GM19023 (cell line): ENCODE data around the gene KCNA10.

Experiments used
- ATAC-seq: cut with Tn5 transposase; IDR thresholded peaks from one replicate; pipeline ENCODE4 v1.9.1; 2021; ENCODE audit warnings: mild to moderate bottlenecking, moderate library complexity; ENCODE audit not compliant: unreplicated experiment

The KCNA10 gene

DNA sequence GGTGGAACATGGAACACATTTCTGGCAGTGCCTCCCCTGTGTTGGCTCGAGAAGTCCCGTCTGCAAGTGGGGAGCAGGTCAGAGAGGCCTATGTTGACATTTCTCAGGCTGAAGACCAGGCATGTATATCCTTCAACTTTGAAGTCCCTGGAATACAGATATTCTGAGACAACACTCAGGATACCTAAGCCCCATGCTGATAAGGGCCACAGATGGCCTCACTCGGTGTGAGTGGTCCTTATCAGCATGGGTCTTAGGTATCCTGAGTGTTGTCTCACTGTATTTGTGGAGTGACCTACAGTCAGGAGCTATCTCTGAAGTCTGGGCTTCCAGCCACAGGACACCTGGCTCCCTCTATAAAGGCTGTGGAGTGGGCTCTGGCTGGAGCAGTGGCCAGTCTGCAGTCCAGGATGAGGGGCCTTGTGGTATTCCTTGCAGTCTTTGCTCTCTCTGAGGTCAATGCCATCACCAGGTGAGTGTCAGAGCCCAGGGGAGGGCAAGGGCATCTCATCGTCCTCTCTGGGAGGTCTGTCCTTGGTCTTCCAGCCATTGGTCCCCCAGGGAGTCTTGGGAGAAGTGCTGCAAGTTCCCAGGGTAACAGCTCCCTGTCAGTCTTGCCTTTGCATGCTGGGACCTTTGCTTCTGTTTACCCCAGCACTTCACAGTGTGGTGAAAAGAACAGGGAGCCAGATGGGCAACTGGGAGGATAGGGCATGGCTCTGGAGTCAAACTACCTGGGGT, 38.4 kb downstream of the KCNA10 start:
- ATAC-seq, result no peak

DNA sequence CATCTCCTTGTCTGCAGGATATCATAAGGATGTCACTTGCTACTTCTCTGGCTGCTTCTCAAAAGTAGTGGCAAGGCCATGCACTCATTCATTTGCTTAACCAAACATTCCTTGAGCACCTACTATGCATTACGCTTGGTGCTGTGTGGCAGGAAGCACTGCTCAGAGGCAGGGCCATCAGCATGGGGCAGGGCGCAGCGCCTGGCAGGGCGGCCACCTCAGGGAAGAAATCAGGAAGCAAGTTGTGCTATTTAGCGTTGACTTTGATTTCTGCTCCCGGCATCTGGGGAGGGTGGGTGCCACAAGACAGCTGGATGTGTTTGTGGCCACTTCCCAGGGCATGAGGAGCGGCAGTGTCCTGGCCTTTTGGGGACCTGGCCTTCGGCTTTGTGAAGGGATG, 40.1 kb downstream of the KCNA10 start:
- no peak for ATAC-seq

DNA sequence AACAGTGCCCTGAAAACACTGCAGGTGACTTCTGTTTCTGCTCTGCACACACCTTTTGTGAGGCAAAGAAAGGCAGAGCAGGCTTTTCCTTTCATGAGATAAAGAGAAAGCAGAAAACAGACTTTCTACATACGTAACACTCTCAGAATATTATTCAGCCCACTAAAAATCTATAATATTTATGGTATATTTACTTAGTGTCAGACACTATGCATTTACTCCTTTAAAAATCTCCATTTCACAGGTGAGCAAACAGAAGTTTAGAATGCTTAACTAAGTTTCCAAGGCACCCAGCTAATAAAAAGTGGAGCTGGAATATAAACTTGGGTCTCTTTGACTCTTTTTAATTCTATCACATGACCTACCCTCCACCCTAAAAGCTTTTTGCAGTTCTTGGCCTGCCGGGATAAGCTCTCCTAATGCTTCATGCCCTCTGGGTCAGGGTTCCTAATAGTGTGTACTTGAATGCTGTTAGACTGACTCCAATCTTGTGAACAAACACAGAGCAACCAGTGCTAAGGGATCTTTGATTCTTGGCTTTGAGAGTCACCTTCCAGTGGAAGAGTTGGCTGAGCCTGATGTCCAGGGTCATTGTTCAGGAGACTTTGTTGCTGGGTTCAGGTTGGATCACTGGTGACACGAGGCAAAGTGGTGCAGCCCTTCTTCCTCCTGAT, 40.9 kb downstream of the KCNA10 start:
- ATAC-seq, result no peak

DNA sequence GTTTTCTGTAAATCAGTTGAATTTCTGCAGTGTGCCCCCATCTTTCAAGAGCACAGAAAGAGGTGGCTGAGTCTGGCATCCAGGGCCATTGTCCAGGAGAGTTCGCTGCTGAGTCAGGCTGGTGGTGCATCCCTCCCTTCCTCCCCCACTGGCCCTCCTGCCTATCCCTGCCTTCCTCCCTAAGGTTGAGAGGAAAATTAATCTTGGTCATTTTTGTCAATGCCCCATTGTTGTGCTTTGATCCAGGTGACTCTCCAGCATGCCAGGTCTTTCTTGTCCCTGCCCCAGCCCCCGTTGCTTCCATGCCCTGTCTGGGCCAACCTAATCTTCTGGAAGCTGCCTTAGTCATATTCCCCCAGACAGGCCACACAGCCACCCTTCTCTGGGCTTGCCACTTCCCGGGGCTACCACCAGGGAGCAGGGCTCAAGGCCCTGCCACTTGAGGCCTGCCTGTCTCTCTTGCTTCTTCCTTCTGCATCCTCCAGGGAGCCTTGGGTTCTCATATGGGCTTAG, 41.5 kb downstream of the KCNA10 start:
- ATAC-seq, result no peak

DNA sequence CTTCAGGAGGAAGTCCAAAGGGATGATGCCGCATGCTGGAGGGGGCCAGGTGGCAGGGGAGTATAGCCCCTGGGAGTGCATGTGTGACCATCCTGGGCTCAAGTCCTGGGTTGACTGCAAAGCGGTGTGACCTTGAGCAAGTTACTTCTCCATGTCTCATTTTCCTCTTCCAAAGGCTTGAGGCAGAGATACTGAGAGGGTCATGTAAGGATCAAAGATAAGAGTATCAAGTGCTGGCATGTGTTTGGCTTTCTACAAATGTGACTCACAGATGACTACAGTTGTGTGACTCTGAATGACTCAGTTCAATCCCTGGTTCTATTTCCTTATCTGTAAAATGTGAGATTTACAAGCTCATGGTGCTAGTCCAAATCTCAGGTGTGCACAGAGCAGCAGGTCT, 41.9 kb downstream of the KCNA10 start:
- no peak for ATAC-seq

DNA sequence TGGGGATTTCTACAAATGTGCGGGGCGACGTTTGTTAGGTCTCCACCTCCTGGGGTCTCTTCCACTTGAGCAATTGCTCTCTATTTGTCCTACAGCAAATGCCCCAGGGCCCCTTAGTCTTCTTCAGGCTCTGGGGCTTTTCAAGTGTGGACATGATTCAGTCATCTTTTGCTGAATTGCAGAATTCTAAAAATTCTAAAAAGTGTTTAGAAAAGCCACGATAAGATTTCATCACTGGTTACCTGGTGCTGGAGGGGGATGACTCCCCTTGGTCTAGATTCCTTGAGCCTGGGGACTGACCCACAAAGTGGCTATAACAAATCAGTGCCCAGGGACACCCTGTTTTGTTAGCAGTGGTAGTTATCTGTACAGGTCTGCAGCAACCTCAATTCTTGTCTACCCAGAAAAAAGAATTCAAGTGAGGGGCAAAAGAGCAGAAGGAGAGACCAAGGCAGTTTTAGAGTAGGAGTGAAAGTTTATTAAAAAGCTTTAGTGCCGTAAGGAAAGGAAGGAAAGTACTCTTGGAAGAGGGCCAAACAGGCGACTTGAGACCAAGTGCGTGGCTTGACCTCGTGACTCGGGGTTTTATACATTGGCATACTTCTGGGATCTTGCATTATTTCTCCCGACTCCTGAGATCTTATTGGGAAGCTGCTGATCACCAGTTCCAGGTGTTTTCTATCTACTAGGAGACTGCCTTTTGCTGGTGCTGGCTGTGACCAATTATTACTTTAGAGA, 42.8 kb downstream of the KCNA10 start:
- ATAC-seq, result no peak

DNA sequence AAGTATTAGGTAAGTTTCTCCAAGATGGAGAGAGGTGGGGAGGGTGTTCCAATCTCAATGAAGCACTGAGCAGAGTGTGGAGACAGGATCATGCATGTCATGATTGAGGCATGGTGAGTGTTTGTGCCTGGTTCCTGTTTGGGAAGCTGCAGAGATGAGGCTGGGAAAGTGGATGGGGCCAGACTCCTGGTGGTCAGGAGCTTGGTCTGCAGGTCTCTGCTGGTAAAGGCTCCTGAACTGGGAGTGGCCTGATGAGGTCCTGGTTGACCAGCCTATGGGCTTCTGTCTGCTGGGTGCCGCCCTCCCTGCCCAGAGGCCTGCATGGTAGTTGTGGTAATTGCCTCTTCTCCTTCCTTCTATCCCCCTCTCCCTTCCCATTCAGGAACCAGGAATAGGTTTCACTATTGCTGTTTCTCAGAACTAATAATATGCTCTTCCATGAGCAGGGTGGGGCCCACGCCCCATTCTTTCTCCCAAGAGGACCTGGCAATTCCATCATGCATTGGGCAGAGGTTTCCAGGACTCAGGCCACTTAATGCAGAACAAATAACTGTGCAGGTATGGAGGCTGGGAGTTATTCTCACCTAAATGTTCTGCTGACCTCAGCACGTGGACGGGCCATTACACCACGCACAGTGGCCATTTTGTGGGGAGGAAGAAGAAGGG, 43.5 kb downstream of the KCNA10 start:
- ATAC-seq, result no peak

DNA sequence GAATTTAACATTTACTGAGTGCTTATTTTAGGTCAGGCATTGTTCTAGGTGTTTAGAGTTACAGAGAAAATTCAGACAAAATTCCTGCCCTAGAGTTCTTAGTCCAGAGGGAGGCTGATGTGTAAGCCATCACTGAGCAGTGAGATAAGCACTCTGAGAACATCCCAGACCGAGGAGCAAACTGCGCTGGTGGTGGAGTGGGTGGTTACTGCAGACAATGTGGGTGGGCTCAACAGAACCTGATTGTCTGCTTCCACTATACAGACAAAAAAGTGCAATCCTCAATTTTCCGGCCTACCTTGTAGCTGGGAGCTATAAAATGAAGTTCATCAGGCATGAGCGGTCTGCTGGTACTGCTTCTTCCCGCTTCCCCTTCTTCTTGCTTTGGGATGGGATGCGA, 44.5 kb downstream of the KCNA10 start:
- no peak for ATAC-seq

DNA sequence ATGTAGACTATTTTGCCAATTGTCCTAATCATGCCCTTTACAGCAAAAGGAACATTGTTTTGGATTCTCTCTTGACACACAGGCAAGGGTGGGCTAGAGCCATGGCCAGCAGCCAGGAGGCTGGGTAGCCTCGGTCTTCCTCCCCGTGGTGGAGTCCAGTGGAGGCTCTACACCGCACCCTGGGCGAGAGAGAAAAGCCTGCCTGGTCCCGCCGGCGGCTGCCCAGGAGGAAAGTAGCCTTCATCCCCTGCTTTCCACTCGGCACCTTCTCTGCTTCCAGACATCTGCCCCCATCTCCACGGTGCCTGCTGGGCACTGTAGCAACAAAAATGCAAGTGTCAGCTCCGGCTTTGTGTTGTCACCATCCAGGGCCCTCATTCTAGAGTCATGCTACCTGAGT, 46.4 kb downstream of the KCNA10 start:
- ATAC-seq, result no peak

DNA sequence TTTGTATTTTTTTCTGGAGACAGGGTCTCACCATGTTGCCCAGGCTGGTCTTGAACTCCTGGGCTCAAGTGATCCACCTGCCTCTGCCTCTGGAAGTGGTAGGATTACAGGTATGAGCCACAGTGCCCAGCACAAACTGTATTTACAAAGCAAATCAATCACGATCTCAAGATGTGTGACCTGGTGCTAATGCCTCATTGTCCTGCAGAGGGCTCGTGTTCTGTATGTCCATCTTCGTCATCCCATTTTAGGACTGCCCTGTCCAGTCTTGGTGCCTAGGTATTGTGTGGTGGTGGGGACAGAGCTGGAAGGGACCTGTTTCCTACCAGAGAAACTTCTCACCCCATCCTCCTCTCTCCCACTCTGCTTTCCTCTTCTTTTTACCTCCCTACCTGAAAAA, 47.8 kb downstream of the KCNA10 start:
- no peak for ATAC-seq
